Measurements from ENCODE around the gene STIM2.
A peak's percentile ranks its signal among the peaks of the same experiment; 100 is the strongest.

The STIM2 gene

GRCh38 chr4:26900765-26901164, 40.1 kb downstream of the STIM2 start:
- no peak for DNase-seq (ENCODE audit: low read depth)

DNA sequence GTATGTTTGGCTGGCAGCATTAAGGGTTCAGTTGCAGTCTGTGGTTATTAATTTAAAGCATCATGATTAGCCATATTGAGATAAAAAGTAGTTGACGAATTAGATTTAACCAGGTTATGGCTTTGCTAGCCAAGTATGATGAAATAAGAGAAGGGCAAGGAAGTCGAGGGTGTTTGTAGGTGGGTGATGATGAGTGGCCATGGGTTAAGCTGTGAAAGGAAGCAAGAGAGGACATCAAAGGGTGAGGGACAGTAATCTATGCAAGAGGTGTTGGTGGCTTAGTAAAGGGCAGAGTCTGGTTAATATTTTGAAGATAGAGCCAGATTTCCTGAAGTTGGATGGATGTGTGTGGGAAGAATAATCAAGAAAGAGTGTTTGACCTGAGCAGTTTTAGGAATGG, 44.5 kb downstream of the STIM2 start:
- DNase-seq (ENCODE audit: low read depth), result no peak

DNA sequence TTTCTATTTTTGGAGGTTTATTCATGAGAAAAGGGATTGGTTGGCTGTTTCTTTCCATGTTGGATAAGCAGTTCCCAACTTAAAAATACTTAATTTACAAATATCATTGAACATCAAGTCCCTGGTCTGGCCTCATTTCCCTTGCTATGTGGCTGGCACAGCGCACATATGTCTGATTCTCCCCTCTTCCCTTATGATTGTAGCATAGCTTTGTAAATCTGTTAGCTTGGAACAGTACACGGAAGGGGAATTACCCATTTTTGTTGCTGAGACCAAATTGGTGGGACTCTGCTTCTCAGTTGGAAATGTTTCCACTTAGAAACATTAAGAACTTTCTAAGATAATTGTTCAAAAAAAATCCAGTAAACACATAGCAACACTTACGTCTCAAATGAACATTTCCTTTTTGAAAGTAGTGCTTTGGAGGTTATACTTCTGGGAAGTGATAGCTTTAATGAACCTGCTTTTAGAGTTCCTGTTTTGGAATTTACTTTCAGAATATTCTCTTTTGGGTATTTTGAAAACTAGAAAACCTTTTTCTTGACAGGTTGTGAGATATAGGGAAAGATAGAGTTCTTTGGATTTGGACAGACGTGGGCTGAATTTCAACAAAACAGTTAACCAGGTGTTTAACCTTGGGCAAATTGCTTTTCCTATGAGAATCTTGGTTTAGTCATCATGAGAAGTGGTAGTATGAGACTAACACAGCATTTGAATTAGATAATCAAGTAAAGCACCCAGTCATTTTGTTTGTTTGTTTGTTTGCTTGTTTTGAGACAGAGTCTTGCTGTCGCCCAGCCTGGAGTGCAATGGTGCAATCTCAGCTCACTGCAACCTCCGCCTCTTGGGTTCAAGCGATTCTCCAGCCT, 47.3 kb downstream of the STIM2 start:
- DNase-seq (ENCODE audit: low read depth), result no peak

- no peak for DNase-seq (ENCODE audit: low read depth)
Measured at GRCh38 chr4:26909369-26909768, 48.7 kb downstream of the STIM2 start.

GRCh38 chr4:26911254-26911653, 50.6 kb downstream of the STIM2 start:
- DNase-seq (ENCODE audit: low read depth), result no peak

- no peak for DNase-seq (ENCODE audit: low read depth)
Measured at GRCh38 chr4:26912069-26912468, 51.4 kb downstream of the STIM2 start.

DNA sequence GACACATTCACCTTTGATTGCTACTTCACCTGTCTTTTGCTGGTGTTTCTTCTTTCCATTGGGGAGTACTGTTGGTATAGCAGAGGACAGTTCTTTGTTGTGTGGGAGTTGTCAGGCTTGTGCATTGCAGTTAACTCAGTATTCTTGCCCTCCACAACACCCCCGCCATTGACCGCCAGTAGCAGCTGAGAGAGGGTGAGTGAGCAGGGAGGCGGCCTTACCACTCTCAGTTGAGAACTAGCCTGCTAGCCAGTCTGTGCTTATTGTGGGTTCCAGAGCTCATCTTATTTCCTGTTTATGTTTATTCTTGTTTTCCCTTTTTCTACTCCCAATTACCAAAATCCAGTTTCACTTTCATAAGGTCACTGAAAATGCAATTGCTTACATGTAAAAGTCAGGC, 52.2 kb downstream of the STIM2 start:
- DNase-seq (ENCODE audit: low read depth), result no peak

GRCh38 chr4:26916195-26916594, 55.6 kb downstream of the STIM2 start:
- peak; percentile 16 for DNase-seq (ENCODE audit: low read depth)

DNA sequence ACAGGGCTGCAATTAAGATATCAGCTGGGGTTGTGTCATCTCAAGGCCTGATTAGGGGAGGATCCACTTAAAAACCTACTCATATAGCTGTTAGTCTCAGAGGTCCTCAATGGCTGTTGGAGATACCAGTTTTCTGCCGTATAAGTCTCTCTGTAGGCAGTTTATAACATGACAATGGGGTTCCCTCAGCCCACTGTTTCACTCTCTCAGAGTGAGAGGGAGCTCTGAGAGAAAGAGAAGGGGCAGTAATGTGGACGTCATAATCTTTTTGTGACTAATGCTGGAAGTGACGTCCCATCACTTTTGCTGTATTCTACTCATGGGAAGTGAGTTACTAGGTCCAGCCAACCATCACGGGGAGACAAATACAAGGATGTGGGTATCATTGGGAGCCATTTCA, 70.3 kb downstream of the STIM2 start:
- DNase-seq (ENCODE audit: low read depth), result no peak

GRCh38 chr4:26931451-26931850, 70.8 kb downstream of the STIM2 start:
- no peak for DNase-seq (ENCODE audit: low read depth)

DNA sequence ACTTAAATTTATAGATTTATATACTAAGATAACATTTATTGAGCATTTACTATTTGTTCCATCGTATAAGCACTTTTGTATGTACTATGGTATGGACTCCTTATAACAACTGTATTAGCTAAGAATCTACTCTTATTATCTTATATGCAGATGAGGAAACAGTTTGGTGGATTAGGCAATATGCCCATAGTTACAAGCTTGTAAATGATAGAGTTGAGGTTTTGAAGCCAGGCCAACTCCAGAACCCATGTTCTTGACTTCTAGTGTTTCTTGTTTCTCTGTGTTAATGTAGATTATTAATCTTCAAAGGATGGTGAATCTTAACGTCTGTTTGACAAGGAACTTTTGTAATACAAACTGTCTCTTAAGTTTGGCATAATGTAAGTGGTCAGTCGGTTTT, 71.3 kb downstream of the STIM2 start:
- no peak for DNase-seq (ENCODE audit: low read depth)

DNA sequence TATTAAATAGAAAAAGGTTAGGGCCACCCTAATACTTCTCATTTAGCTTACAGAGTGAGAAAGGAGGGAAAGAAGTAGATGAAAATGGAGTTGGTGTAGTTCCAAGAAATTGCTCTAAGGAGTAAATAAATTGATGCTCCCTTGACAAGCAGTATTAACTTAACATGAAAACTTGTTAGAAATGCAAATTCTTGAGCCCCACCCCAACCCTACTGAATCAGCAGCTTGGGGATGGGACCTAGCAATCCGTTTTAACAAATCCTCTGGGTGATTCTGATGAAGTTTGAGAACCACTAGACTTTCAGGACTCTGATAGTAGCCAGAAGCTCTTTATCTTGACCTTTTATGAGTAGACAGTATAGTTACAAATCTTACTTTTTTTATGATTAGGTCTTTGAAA, 74.8 kb downstream of the STIM2 start:
- no peak for DNase-seq (ENCODE audit: low read depth)

DNA sequence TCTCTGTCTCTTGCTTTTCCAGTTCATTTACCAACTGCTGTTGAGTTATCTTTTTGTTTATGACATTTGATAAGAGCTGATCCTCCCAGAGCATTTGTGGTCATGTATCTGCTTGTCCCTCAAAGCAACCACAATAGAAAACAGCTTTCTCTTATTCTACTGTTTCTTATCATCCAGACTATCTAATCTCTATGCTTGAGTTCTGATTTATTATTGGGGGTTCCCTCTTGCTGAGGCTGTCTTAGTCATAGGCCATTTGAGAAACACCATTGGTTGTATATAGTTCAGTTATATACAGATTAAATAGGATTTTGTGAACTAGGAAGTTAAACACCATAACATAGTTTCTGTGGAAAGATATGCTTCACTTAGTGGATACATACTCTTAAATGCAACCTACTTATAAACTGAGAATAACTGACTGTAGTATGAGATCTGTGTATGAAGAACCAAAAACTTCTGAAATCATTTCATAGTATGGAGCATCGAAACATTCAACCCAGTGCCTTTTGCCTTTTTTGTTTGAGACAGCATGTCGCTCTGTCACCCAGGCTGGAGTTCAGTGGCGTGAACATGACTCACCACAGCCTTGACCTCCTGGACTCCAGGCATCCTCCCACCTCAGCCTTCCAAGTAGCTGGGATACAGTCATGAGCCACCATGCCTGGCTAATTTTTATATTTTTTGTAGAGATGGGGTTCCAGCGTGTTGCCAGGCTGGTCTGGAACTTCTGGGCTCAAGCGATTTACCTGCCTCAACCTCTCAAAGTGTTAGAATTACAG, 75.8 kb downstream of the STIM2 start:
- DNase-seq (ENCODE audit: low read depth), result no peak

DNA sequence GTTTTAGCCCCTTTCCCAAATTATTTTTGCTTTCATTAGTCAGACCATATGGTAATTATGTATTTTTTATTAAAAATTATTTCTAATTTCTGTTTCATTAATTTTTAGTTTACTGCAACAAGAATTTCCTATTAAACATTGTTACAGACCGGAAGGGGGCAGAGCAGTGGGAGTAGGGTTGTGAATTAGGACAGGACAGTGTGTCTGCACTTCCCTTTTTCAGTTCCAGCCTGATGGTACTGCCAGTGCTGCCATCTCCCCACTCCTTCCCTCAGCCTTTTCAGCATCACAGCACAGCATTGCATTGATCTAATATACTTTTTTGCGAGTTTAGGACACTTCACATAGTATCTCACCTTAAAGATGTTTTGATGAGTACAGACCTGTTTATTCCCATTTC, 76.5 kb downstream of the STIM2 start:
- no peak for DNase-seq (ENCODE audit: low read depth)

GRCh38 chr4:26937567-26937966, 76.9 kb downstream of the STIM2 start:
- no peak for DNase-seq (ENCODE audit: low read depth)

- DNase-seq (ENCODE audit: low read depth), result no peak
Measured at GRCh38 chr4:26938516-26938915, 77.9 kb downstream of the STIM2 start.

GRCh38 chr4:26941951-26942350, 81.3 kb downstream of the STIM2 start:
- no peak for DNase-seq (ENCODE audit: low read depth)

DNA sequence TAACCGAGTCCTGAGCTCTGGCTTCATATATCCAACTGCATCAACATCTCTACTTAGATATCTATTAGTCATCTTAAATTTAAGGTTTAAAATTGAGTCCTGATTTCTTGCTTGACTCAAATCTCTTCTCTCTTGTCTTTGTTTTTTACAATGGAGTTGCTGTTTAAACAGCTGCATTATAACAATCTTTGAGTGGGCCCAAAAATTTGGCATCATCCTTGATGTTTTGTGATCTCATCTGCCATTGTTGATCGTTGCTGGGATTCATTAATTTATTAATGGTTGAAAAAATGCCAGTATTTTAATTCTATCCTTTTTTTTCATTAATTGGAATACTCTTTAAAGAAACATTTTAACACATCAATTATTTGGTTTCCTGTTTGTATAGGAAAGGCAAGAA, 82.2 kb downstream of the STIM2 start:
- DNase-seq (ENCODE audit: low read depth), result no peak

GRCh38 chr4:26943391-26943790, 82.8 kb downstream of the STIM2 start:
- no peak for DNase-seq (ENCODE audit: low read depth)

GRCh38 chr4:26945794-26946193, 85.2 kb downstream of the STIM2 start:
- DNase-seq (ENCODE audit: low read depth), result no peak

GRCh38 chr4:26947318-26947717, 86.7 kb downstream of the STIM2 start:
- DNase-seq (ENCODE audit: low read depth), result no peak

- no peak for DNase-seq (ENCODE audit: low read depth)
Measured at GRCh38 chr4:26950446-26950845, 89.8 kb downstream of the STIM2 start.

DNA sequence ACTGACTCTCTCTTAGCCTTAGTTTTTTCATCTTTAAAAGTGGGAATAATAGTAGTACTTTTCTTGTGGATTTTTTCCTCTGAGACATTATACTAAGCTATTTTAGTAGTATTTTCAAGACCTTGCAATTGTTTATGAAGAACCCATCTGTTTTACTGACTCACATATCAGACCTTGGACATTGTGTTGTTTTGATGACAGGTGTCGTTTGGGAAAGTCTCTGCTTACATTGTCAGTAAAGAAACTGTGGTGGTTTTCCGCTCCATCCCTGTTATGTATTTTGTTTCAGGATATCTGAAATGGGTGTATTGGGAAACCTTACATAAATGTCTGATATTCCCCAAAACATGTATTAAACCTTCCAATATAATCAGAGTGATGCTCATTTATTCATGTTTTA, 92.2 kb downstream of the STIM2 start:
- no peak for DNase-seq (ENCODE audit: low read depth)
